OCI-M2 (cell line): Measurements from ENCODE around the gene OAS1.
"Not testable (repeated sequence)": the region's sequence is repeated elsewhere in the genome, so short reads cannot be mapped to it uniquely, and the experiment has no call there.

ENCODE experiments used
- DNase-seq: peaks from one replicate; lab custom pipeline; 2025; ENCODE audit not compliant: unreplicated experiment; lab: John Stamatoyannopoulos, UW

OAS1 gene

GRCh38 chr12:112898380-112898779 is 8.4 kb upstream of the OAS1 start:
- DNase-seq: no peak

DNA sequence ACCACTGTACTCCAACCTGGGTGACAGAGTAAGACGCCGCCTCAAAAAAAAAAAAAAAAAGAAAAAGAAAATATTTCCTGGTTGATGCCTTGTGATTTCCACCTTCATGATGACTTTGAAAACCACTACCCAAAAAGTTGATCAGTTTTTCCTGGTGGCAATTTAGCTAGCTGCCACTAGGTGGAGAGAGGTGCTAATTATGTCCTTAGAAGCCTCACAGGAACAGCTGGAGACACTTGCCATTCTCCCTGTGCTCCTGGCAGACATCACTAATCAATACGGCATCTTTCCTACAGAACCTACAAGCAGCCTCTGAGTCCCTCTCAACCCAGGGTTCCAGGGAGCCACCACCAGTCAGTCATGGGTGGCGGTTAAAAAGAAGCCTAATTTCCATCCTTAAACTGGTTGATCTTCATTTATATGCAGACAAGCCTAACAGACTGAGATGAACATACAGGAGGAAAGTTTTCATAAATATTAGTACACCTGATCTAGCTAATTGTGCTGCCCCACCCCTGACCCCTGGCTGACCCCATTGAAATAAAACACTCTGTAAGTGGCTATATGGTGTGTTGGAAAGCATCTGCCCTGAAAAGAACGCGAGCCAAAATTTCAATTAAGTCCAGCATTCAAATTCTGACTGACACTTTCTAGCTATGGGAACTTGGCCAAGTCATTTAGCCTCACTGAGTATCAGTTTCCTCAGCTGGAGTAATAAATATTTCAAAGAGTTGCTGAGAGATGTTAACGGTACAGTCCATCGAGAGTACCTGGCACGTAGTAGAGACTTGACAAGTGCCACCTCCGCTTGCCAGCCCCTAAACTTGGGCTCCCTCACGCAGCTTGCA is 6.2 kb upstream of the OAS1 start:
- DNase-seq: no peak

DNA sequence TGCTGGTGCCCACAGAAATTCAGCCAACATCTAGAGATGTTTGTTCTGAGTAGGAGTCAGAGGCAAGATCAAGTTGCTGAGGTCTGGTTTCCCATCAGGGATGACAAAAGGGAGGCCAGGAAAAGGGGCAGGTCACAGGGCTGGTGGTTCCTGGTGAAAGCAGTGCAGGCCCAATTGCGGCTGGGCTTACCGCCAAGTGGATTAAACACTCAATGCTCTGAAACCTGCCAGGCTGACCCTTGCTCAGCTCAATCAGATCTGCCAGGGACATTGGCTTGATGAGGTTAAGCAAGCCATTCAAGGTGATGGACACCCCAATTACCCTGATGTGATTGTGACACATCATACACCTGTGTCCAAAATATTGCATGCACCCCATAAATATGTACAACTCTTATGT is 5.5 kb upstream of the OAS1 start:
- no peak for DNase-seq

GRCh38 chr12:112904571-112904970 is 2.2 kb upstream of the OAS1 start:
- no peak for DNase-seq

GRCh38 chr12:112905451-112906089 is 1.2 kb upstream of the OAS1 start:
- DNase-seq: no peak

- no peak for DNase-seq
Measured at GRCh38 chr12:112907415-112908157, 824 bp downstream of the OAS1 start.

DNA sequence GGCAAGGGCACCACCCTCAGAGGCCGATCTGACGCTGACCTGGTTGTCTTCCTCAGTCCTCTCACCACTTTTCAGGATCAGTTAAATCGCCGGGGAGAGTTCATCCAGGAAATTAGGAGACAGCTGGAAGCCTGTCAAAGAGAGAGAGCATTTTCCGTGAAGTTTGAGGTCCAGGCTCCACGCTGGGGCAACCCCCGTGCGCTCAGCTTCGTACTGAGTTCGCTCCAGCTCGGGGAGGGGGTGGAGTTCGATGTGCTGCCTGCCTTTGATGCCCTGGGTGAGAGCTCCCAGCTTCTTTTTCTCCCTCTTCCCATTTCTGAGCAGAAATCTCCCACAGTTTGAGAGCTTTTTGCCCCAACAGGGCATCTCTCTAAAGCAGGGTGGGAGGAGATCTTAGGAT is 1.8 kb downstream of the OAS1 start:
- no peak for DNase-seq

DNA sequence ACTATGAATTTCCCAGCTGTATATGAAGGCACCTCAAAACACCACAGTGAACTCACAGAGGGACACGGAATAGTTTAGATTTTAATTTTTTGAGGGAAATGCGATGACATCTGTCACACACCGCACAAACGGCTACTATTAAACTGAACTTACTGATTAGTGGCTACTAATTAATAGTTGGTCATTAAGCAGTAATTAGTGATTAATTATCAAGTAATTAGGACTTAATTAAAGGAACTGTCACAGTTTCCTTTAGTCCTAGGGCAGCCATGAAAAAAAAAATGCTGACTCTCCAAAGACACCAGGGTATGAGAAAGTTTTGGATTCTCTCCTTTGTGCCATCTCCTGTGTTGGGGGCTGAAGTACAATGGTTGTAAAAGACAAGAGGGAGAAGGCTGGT is 2.9 kb downstream of the OAS1 start:
- DNase-seq: no peak

- DNase-seq: no peak
Measured at GRCh38 chr12:112913038-112913688, 6.4 kb downstream of the OAS1 start.

- not testable (repeated sequence) for DNase-seq
Measured at GRCh38 chr12:112913888-112914287, 7.1 kb downstream of the OAS1 start.

GRCh38 chr12:112916270-112916669 is 9.5 kb downstream of the OAS1 start:
- no peak for DNase-seq

GRCh38 chr12:112919121-112919520 is 12.4 kb downstream of the OAS1 start:
- DNase-seq: no peak

DNA sequence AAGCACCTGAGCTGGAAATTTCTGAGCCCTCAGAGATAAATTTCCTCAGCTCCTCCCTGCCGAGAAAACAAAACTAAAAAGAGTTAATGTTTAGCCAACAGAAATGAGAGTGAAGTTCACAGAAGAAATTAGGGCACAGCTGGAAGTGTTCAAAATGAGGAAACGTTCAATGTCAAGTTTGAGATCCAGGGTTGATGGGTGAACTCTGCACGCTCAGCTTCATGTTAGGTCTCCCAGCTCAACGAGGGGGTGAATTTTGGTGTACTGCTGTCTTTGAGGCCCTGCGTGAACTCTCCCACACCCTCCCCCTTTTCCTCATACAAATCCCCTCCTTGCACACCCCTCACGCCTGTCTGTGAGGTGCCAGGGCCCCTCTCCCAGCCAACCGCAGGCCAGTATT is 18.2 kb downstream of the OAS1 start:
- no peak for DNase-seq

DNA sequence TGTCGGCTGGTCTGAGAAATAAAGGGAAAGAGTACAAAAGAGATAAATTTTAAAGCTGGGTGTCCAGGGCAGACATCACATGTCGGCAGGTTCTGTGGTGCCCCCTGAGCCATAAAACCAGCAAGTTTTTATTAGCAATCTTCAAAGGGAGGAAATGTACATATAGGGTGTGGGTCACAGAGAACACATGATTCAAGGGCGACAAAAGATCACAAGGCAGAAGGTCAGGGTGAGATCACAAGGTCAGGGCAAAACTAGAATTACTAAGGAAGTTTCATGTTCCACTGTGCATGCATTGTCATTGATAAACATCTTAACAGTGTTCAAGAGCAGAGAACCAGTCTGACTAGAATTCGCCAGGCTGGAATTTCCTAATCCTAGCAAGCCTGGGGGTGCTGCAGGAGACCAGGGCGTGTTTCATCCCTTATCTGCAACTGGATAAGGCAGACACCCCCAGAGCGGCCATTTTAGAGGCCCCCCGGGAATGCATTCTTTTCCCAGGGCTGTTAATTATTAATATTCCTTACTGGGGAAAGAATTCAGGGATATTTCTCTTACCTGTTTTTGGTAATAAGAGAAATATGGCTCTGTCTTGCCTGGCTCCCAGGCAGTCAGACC is 19.8 kb downstream of the OAS1 start:
- DNase-seq: not testable (repeated sequence)

DNA sequence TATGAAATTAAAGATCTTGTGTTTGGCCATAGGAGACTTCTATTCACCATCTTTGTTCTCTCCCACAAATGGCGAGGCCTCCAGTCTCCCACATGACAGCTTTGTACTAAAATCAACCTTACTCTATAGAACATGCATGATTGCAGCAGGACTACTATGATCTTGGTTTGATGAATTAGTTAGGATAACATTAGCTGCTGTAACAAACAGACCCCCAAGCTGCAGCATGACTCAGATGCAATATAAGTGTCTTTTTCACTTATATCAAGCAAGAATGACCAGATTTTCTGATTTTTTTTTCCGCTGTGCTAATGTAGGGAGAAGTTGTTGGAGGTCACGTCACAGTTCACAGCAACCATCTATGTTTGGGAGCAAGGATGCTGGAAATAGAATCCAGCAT is 20.7 kb downstream of the OAS1 start:
- DNase-seq: no peak

DNA sequence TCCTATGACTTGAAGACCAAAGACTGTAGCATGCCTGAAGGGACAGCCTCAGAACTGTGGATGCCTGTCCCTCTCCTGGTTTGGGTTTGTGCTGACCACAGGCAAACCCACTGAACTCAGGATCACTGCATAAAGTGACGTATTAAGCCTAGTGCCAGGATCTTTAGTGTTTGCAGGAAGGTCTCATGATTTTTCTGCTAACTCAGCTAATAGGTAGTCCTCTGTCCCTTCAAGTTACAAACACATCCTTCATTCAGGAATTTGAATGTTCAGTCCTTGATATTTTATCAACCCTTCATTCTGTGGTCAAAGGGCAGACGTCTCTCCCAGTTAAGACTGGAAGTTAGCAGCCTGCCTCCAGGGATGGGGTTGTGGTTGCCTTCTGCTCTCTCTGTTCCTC is 21.2 kb downstream of the OAS1 start:
- DNase-seq: no peak

GRCh38 chr12:112928978-112929377 is 22.2 kb downstream of the OAS1 start:
- DNase-seq: no peak

DNA sequence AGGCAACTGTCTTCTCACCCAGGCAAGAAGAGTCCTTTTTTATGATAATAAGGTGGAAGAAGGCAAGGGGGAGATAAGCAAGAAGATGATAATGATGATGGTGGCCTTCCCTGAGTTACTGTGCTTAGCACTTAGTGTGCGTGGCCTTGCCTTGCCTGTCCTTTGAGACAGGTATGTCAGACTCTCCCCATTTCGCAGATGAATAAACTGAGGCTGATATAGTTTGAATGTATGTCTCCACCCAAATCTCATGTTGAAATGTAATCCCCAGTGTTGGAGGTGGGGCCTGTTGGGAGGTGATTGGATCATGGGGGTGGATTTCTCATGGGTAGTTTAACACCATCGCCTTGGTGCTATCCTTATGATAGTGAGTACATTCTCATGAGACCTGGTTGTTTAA is 23.0 kb downstream of the OAS1 start:
- no peak for DNase-seq

- DNase-seq: no peak
Measured at GRCh38 chr12:112930350-112930749, 23.6 kb downstream of the OAS1 start.

- DNase-seq: no peak
Measured at GRCh38 chr12:112932485-112933128, 25.8 kb downstream of the OAS1 start.

DNA sequence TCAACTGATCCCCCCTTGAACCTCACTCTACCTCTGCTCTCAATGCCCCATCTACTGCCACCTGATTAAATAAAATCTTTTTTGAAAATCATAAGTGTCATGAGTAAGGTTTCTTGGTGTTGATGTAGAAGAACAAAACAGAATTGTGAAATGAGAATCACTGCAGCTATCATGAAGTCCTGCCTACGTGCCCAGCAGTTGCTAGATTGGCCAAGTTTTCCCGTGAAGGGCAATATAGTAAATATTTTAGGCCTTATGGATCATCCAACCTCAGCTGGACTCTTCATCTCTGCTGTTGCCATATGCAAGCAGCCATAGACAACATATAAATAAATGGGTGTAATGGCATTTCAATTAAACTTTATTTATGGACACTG is 26.4 kb downstream of the OAS1 start:
- DNase-seq: no peak
